Measurements from ENCODE around the gene NECTIN2.

NECTIN2 gene

DNA sequence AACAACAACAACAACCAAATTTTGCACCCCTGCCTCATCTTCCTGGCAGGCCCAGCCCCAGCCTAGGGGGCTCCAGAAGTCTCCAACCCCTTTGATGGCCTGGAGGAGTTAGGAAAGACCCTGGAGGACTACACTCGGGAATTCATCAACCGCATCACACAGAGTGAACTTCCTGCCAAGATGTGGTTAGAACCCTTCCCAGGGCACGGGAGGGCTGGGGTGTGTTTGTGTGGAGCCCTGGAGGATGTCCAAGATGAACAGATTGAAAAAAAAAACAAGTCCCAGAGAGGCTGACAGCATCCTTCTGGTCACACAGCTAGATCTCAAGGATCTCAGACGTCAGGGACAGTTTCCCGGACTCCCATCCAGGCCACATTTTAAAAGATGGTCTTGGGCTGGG, 81.6 kb downstream of the NECTIN2 start:
- Histone ChIP-seq H3K9me2 (replicated peaks; ENCODE audit: control insufficient read depth, low read length) (no peaks in the 10 kb centered on the region), H3K79me2 (ENCODE audit: control insufficient read depth, low read length) (no peaks in the 10 kb centered on the region), H4K20me1 (ENCODE audit: control insufficient read depth, insufficient read depth, low read depth, low read length) (no peaks in the 10 kb centered on the region), H3K4me3 (ENCODE audit: low read length) (no peak overlapping the region), H3K36me3 (ENCODE audit: control insufficient read depth, low read length) (no peaks in the 10 kb centered on the region), H3K4me1 (ENCODE audit: control insufficient read depth, low read length) (no peaks in the 10 kb centered on the region), H3K27me3 (ENCODE audit: control insufficient read depth, low read length) (peaks cover 26% of the 10 kb centered on the region), H3K4me2 (ENCODE audit: low read length) (no peak overlapping the region), H3F3A (ENCODE audit: control insufficient read depth, insufficient read depth) (no peaks in the 10 kb centered on the region), H3K9me3 (ENCODE audit: control insufficient read depth, insufficient read depth, low read length) (no peaks in the 10 kb centered on the region), H3K27ac (ENCODE audit: low read depth, low read length) (no peak overlapping the region)
- TF ChIP-seq CTCF (IDR thresholded peaks at IDR 0.05; ENCODE audit: low read depth, low read length, poor library complexity, severe bottlenecking) (no peak), EZH2phosphoT487 (IDR thresholded peaks at IDR 0.05; ENCODE audit: borderline replicate concordance, low read length) (no peak)

DNA sequence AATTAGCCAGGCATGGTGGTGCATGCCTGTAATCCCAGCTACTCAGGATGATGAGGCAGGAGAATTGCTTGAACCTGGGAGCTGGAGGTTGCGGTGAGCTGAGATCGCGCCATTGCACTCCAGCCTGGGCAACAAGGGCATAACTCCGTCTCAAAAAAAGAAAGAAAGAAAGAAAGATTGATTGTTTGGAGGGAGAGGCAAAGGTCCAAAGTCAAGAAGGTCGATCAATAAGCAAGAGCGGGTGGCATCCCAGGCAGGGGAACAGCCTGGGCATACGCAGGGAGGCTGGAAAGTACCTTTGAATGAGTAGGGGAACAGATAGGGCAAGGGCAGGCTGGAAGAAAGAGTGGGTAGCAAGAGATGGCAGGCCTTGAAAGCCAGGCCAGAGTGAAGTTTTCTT, 84.0 kb downstream of the NECTIN2 start:
- Histone ChIP-seq H3K4me1 (ENCODE audit: control insufficient read depth, low read length) (no peaks in the 10 kb centered on the region), H3F3A (ENCODE audit: control insufficient read depth, insufficient read depth) (no peaks in the 10 kb centered on the region), H3K36me3 (ENCODE audit: control insufficient read depth, low read length) (no peaks in the 10 kb centered on the region), H3K9me2 (replicated peaks; ENCODE audit: control insufficient read depth, low read length) (no peaks in the 10 kb centered on the region), H3K27me3 (ENCODE audit: control insufficient read depth, low read length) (peaks cover 15% of the 10 kb centered on the region), H3K27ac (ENCODE audit: low read depth, low read length) (no peak overlapping the region), H3K79me2 (ENCODE audit: control insufficient read depth, low read length) (no peaks in the 10 kb centered on the region), H3K4me3 (ENCODE audit: low read length) (no peak overlapping the region), H3K9me3 (ENCODE audit: control insufficient read depth, insufficient read depth, low read length) (no peaks in the 10 kb centered on the region), H3K4me2 (ENCODE audit: low read length) (no peak overlapping the region), H4K20me1 (ENCODE audit: control insufficient read depth, insufficient read depth, low read depth, low read length) (no peaks in the 10 kb centered on the region)
- TF ChIP-seq EZH2phosphoT487 (IDR thresholded peaks at IDR 0.05; ENCODE audit: borderline replicate concordance, low read length) (no peak), CTCF (IDR thresholded peaks at IDR 0.05; ENCODE audit: low read depth, low read length, poor library complexity, severe bottlenecking) (no peak)

GRCh38 chr19:44931541-44931940, 85.4 kb downstream of the NECTIN2 start:
- H3K27ac ChIP-seq (ENCODE audit: low read depth, low read length), result no peak overlapping the region
- no peak overlapping the region for H3K4me3 ChIP-seq (ENCODE audit: low read length)
- no peak overlapping the region for H3K4me2 ChIP-seq (ENCODE audit: low read length)
- H4K20me1 ChIP-seq (ENCODE audit: control insufficient read depth, insufficient read depth, low read depth, low read length), result no peaks in the 10 kb centered on the region
- H3K36me3 ChIP-seq (ENCODE audit: control insufficient read depth, low read length), result no peaks in the 10 kb centered on the region
- no peaks in the 10 kb centered on the region for H3K9me3 ChIP-seq (ENCODE audit: control insufficient read depth, insufficient read depth, low read length)
- H3K79me2 ChIP-seq (ENCODE audit: control insufficient read depth, low read length), result no peaks in the 10 kb centered on the region
- TF ChIP-seq CTCF (IDR thresholded peaks at IDR 0.05; ENCODE audit: low read depth, low read length, poor library complexity, severe bottlenecking) (no peak), EZH2phosphoT487 (IDR thresholded peaks at IDR 0.05; ENCODE audit: borderline replicate concordance, low read length) (no peak)
- H3K9me2 ChIP-seq (replicated peaks; ENCODE audit: control insufficient read depth, low read length), result no peaks in the 10 kb centered on the region
- no peaks in the 10 kb centered on the region for H3K4me1 ChIP-seq (ENCODE audit: control insufficient read depth, low read length)
- H3K27me3 ChIP-seq (ENCODE audit: control insufficient read depth, low read length), result peaks cover 3% of the 10 kb centered on the region; the same call in 1 of the 2 replicates
- H3F3A ChIP-seq (ENCODE audit: control insufficient read depth, insufficient read depth), result no peaks in the 10 kb centered on the region
